ENCODE results near the gene SLC25A30.
A peak's percentile ranks its signal among the peaks of the same experiment; 100 is the strongest.
"Not testable (repeated sequence)": the region's sequence is repeated elsewhere in the genome, so short reads cannot be mapped to it uniquely, and the experiment has no call there.

The SLC25A30 gene

GRCh38 chr13:45392811-45393210 is 25.4 kb downstream of the SLC25A30 start:
- H3K27ac Mint-ChIP-seq = no peak overlapping the region
- no peaks in the 10 kb centered on the region for H3K9me3 Mint-ChIP-seq
- no peak overlapping the region for H3K4me3 Mint-ChIP-seq
- H3K27me3 Mint-ChIP-seq = no peaks in the 10 kb centered on the region
- peaks cover 10 to 26% of the 10 kb centered on the region in 2 donors for H3K4me1 Mint-ChIP-seq
- no peak for DNase-seq
- ATAC-seq (replicated peaks) = no peak
- H3K36me3 Mint-ChIP-seq = peaks cover 34 to 39% of the 10 kb centered on the region in 2 donors

DNA sequence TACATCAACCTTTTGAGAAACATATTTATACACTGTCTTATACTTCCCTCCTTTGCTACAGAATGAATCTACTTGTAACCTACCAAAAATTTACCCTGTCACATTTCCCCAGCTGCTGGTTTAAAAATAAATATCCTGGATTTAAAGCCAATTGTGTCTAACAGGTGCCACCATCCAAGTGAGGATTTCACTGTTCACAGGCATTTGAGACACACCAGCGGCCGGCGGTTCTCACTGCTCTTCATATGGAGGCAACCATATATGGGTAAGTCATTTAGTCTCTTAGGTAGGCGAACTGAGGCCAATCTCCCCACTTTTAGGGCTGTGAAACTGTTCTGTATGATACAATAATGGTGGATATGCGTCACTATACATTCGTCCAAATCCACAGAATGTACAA is 26.2 kb downstream of the SLC25A30 start:
- Mint-ChIP-seq H3K27ac (no peak overlapping the region), H3K4me1 (peaks cover 10 to 27% of the 10 kb centered on the region in 2 donors), H3K9me3 (no peaks in the 10 kb centered on the region), H3K4me3 (no peak overlapping the region), H3K27me3 (no peaks in the 10 kb centered on the region), H3K36me3 (peaks cover 36 to 44% of the 10 kb centered on the region in 2 donors)
- ATAC-seq (replicated peaks) (no peak), DNase-seq (no peak)

DNA sequence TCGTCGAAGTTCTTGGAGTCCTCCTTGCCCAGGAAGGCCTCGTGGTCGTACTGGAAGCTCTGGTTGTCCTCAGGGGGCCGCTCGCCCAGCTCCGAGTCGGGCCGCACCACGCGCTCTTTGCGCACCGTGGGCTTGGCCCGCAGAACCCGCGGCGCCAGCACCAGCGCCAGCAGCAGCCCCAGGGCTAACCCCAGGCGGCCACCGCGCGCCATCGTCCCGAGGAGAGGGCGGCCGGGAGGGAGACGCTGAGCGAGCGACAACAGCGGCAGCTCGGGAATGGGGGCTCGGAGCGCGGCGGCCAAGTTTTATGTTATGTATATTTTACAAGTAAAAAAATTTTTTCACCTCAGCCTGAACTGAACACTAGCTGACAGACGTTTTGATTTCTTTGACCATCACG is 27.0 kb downstream of the SLC25A30 start:
- H3K27ac Mint-ChIP-seq = peak overlapping the region; percentile 74
- H3K4me3 Mint-ChIP-seq; DNase-seq; H3K27me3 Mint-ChIP-seq; H3K9me3 Mint-ChIP-seq; ATAC-seq (replicated peaks): not testable (repeated sequence)
- peaks cover 6 to 22% of the 10 kb centered on the region in 2 donors for H3K4me1 Mint-ChIP-seq
- H3K36me3 Mint-ChIP-seq = peaks cover 34 to 42% of the 10 kb centered on the region in 2 donors

DNA sequence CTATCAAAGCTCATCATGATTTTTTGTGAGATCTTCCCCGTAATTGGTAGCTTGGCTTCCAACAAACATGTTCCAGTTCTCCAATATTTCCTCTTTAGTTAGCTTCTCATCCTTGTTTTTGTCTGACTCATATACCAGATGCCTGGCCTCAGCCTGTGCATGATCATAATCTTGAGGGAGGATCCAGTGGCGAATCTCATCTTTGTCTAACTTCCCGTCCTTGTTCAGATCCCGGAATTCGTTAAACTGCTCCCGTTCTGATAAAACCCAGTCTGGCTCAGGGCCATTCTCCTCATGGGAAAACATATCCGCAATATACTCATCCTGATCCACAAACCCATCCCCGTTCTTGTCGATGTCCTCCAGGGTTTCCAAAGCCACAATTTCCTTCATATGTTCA is 27.8 kb downstream of the SLC25A30 start:
- ATAC-seq (replicated peaks); DNase-seq; H3K27me3 Mint-ChIP-seq; H3K4me3 Mint-ChIP-seq; H3K27ac Mint-ChIP-seq; H3K9me3 Mint-ChIP-seq: not testable (repeated sequence)
- Mint-ChIP-seq H3K4me1 (peaks cover 0 to 15% of the 10 kb centered on the region in 2 donors), H3K36me3 (peaks cover 27 to 34% of the 10 kb centered on the region in 2 donors)

- H3K4me3 Mint-ChIP-seq = no peak overlapping the region
- peaks cover 0 to 8% of the 10 kb centered on the region in 2 donors for H3K4me1 Mint-ChIP-seq
- ATAC-seq (replicated peaks) (no peak), DNase-seq (no peak)
- H3K27me3 Mint-ChIP-seq = no peaks in the 10 kb centered on the region
- H3K36me3 Mint-ChIP-seq = peaks cover 33 to 43% of the 10 kb centered on the region in 2 donors
- H3K9me3 Mint-ChIP-seq = no peaks in the 10 kb centered on the region
- no peak overlapping the region for H3K27ac Mint-ChIP-seq
Measured at GRCh38 chr13:45388664-45389063, 29.5 kb downstream of the SLC25A30 start.

DNA sequence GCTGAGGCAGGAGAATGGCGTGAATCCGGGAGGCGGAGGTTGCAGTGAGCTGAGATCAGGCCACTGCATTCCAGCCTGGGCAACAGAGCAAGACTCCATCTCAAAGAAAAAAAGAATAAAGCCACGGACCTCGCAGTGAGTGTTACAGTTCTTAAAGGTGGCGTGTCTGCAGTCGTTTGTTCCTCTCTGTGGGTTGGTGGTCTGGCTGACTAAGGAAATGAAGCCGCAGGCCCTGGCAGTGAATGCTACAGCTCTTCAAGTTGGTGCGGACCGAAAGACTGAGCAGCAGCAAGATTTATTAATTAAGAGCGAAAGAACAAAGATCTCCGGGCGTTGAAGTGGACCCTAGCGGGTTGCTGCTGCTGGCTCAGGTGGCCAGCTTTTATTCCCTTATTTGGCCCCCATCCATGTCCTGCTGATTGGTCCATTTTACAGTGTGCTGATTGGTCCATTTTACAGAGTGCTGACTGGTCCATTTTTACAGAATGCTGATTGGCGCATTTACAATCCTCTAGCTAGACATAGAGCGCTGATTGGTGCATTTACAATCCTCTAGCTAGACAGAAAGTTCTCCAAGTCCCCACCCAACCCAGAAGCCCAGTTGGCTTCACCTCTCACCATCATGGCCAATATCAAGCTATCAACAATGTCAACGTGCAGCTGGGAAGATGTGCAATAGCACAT is 31.1 kb downstream of the SLC25A30 start:
- not testable (repeated sequence) for DNase-seq; H3K4me1 Mint-ChIP-seq; H3K27me3 Mint-ChIP-seq; ATAC-seq (replicated peaks); H3K4me3 Mint-ChIP-seq; H3K27ac Mint-ChIP-seq; H3K9me3 Mint-ChIP-seq
- H3K36me3 Mint-ChIP-seq = peaks cover 30 to 38% of the 10 kb centered on the region in 2 donors

DNA sequence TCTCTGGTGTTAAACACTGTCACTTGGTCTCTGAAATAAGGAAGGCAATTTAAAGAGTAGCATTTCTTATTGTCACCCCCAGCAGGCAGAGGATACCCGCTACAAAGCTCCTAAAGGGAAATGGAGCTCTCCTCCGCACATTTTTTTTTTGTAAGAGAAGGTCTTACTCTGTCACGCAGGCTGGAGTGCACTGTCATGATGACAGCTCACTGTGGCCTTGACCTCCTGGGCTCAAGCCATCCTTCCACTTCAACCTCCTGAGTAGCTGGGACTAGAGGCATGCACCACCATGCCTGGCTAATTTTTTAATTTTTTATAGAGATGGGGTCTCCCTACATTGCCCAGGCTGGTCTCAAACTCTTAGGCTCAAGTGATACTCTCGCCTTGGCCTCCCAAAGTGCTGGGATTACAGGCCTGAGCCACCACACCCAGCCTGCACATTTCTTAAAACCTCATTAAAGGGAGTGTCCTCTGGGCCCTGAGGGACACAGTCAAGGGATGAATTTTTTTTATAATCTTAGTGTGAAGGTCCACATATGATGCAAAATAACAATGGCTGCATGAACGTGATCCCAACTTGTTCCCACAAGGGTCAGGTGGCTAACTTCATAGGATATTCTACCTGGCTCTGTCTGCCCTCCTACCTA is 32.1 kb downstream of the SLC25A30 start:
- Mint-ChIP-seq H3K27me3 (no peaks in the 10 kb centered on the region), H3K36me3 (peaks cover 25 to 34% of the 10 kb centered on the region in 2 donors), H3K4me3 (no peak overlapping the region), H3K9me3 (no peaks in the 10 kb centered on the region), H3K27ac (no peak overlapping the region), H3K4me1 (peaks cover 0 to 8% of the 10 kb centered on the region in 2 donors)
- DNase-seq (no peak), ATAC-seq (replicated peaks) (no peak)

DNA sequence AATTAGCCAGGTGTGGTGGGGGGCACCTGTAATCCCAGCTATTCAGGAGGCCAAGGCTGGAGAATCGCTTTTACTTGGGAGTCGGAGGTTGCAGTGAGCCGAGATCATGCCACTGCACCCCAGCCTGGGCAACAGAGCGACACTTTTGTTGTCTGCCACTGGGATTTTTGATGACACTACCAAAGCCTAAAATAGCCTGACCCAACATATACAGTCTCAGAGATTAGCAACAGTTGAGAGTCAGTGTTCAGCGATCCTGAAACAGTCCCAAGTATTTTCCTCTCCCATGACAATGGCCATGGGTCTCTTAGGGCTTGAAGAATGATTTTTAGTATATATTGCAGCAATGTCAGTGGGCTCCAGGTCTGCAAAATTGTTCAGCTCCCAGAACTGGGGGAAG is 32.9 kb downstream of the SLC25A30 start:
- no peak for DNase-seq
- H3K4me3 Mint-ChIP-seq = no peak overlapping the region
- H3K36me3 Mint-ChIP-seq = peaks cover 19 to 27% of the 10 kb centered on the region in 2 donors
- no peaks in the 10 kb centered on the region for H3K27me3 Mint-ChIP-seq
- peaks cover 0 to 4% of the 10 kb centered on the region in 2 donors for H3K4me1 Mint-ChIP-seq
- no peak overlapping the region for H3K27ac Mint-ChIP-seq
- H3K9me3 Mint-ChIP-seq = no peaks in the 10 kb centered on the region
- no peak for ATAC-seq (replicated peaks)

- no peak overlapping the region for H3K4me3 Mint-ChIP-seq
- no peaks in the 10 kb centered on the region for H3K27me3 Mint-ChIP-seq
- no peak overlapping the region for H3K27ac Mint-ChIP-seq
- H3K9me3 Mint-ChIP-seq = no peaks in the 10 kb centered on the region
- peaks cover 0 to 4% of the 10 kb centered on the region in 2 donors for H3K4me1 Mint-ChIP-seq
- DNase-seq (no peak), ATAC-seq (replicated peaks) (no peak)
- peaks cover 18 to 25% of the 10 kb centered on the region in 2 donors for H3K36me3 Mint-ChIP-seq
Measured at GRCh38 chr13:45384474-45385174, 33.5 kb downstream of the SLC25A30 start.

DNA sequence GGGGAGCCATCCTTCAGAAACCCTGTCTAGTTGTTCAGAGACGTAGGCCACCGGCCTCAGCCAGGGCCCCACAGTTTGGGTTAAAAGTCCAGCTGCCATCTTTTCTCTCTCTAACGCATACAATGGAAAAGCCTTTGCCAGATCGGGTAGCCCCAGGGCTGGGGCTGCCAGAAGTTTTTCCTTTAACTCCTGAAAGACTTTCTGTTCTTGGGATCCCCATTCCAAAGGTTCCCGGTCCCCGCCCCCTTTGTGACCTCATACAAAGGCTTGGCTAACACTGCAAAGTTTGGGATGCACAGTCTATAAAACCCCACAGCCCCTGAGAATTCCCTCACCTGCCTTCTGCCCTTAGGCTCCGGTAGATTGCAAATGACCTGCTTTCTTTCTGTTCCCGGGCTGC is 35.4 kb downstream of the SLC25A30 start:
- not testable (repeated sequence) for H3K27ac Mint-ChIP-seq; H3K4me1 Mint-ChIP-seq; H3K4me3 Mint-ChIP-seq; ATAC-seq (replicated peaks); H3K9me3 Mint-ChIP-seq; H3K27me3 Mint-ChIP-seq; DNase-seq
- H3K36me3 Mint-ChIP-seq = peaks cover 18 to 24% of the 10 kb centered on the region in 2 donors

DNA sequence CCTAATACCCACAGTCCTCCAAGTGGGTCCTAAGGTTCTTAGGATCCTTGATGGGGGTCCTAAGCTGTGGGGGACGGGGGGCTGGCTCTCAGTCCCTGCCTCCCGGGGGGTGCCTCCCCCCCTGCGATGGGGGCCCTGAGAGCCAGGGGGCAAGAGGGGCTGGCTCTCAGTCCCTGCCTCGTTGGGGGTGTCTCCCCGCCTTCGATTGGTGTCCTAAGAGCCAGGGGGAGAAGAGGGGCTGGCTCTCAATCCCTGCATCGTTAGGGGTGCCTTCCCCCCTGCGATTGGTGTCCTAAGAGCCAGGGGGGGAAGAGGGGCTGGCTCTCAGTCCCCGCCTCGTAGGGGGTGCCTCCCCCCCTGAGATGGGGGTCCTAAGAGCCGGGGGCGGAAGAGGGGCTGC is 37.0 kb downstream of the SLC25A30 start:
- Mint-ChIP-seq H3K27me3 (no peaks in the 10 kb centered on the region), H3K4me1 (no peaks in the 10 kb centered on the region), H3K27ac (no peak overlapping the region), H3K4me3 (no peak overlapping the region), H3K36me3 (peaks cover 11 to 14% of the 10 kb centered on the region in 2 donors), H3K9me3 (no peaks in the 10 kb centered on the region)
- ATAC-seq (replicated peaks) (no peak), DNase-seq (no peak)

DNA sequence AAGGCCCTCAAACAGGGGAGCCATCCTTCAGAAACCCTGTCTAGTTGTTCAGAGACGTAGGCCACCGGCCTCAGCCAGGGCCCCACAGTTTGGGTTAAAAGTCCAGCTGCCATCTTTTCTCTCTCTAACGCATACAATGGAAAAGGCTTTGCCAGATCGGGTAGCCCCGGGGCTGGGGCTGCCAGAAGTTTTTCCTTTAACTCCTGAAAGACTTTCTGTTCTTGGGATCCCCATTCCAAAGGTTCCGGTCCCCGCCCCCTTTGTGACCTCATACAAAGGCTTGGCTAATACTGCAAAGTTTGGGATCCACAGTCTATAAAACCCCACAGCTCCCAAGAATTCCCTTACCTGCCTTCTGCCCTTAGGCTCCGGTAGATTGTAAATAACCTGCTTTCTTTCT is 37.5 kb downstream of the SLC25A30 start:
- not testable (repeated sequence) for H3K27ac Mint-ChIP-seq, H3K4me1 Mint-ChIP-seq

DNA sequence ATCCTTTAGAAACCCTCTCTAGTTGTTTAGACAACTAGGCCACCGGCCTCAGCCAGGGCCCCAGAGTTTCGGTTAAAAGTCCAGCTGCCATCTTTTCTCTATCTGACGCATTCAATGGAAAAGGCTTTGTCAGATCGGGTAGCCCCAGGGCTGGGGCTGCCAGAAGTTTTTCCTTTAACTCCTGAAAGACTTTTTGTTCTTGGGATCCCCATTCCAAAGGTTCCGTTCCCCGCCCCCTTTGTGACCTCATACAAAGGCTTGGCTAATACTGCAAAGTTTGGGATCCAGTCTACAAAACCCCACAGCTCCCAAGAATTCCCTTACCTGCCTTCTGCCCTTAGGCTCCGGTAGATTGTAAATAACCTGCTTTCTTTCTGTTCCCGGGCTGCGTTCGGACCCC is 38.7 kb downstream of the SLC25A30 start:
- H3K4me1 Mint-ChIP-seq; H3K27me3 Mint-ChIP-seq; H3K4me3 Mint-ChIP-seq; H3K9me3 Mint-ChIP-seq; H3K27ac Mint-ChIP-seq; ATAC-seq (replicated peaks); DNase-seq: not testable (repeated sequence)
- peaks cover 4 to 11% of the 10 kb centered on the region in 2 donors for H3K36me3 Mint-ChIP-seq

More for the DNA sequence above, 37.5 kb downstream of the SLC25A30 start:
- not testable (repeated sequence) for H3K4me3 Mint-ChIP-seq; H3K27me3 Mint-ChIP-seq; DNase-seq; H3K9me3 Mint-ChIP-seq; ATAC-seq (replicated peaks)
- peaks cover 11 to 14% of the 10 kb centered on the region in 2 donors for H3K36me3 Mint-ChIP-seq

GRCh38 chr13:45378786-45379185 is 39.4 kb downstream of the SLC25A30 start:
- not testable (repeated sequence) for H3K9me3 Mint-ChIP-seq; H3K36me3 Mint-ChIP-seq; H3K4me3 Mint-ChIP-seq; H3K27ac Mint-ChIP-seq; H3K27me3 Mint-ChIP-seq; DNase-seq; H3K4me1 Mint-ChIP-seq; ATAC-seq (replicated peaks)

Measured in stimulated activated naive B cell treated with anti-CD40 and anti-IgM and Interleukin-4, amounts not matched to agents 10 μg/mL and 1 μg/mL and 100 μg/mL, for 72 hours (primary cell).